NCI-H2081 (cell line): ENCODE measurements around the gene GAS6.
A peak's percentile ranks its signal among the peaks of the same experiment; 100 is the strongest.
"Not testable (repeated sequence)": the region's sequence is repeated elsewhere in the genome, so short reads cannot be mapped to it uniquely, and the experiment has no call there.

Experiments
- DNase-seq, 2 experiments: peaks; one replicate each; lab custom pipeline; 2025; lab: John Stamatoyannopoulos, UW

The GAS6 gene

GRCh38 chr13:113867913-113868312, 4.0 kb upstream of the GAS6 start:
- DNase-seq: not testable (repeated sequence)

- DNase-seq: no peak
These were observed 1.6 kb upstream of the GAS6 start for GRCh38 chr13:113865427-113865826.

- DNase-seq: no peak
These were observed 506 bp upstream of the GAS6 start for GRCh38 chr13:113864273-113864890.

GRCh38 chr13:113862931-113863523, 849 bp downstream of the GAS6 start:
- peak in 1 of 2 experiments; percentile 33 for DNase-seq

- DNase-seq: no peak
These were observed 1.5 kb downstream of the GAS6 start for GRCh38 chr13:113862191-113862930.

GRCh38 chr13:113861433-113862030, 2.3 kb downstream of the GAS6 start:
- no peak for DNase-seq

- DNase-seq: no peak
These were observed 3.0 kb downstream of the GAS6 start for GRCh38 chr13:113860665-113861432.

GRCh38 chr13:113860051-113860664, 3.7 kb downstream of the GAS6 start:
- no peak for DNase-seq

- DNase-seq: no peak
These were observed 4.4 kb downstream of the GAS6 start for GRCh38 chr13:113859311-113860050.

GRCh38 chr13:113857531-113858195, 6.2 kb downstream of the GAS6 start:
- DNase-seq: no peak

GRCh38 chr13:113856716-113857065, 7.2 kb downstream of the GAS6 start:
- no peak for DNase-seq

- DNase-seq: no peak
These were observed 7.8 kb downstream of the GAS6 start for GRCh38 chr13:113855931-113856715.

GRCh38 chr13:113855012-113855921, 8.6 kb downstream of the GAS6 start:
- DNase-seq: no peak

- DNase-seq: no peak
These were observed 9.5 kb downstream of the GAS6 start for GRCh38 chr13:113854238-113855011.

GRCh38 chr13:113853518-113854237, 10.2 kb downstream of the GAS6 start:
- DNase-seq: no peak

- DNase-seq: no peak
These were observed 11.0 kb downstream of the GAS6 start for GRCh38 chr13:113852536-113853517.
